Astrocyte (in vitro differentiated cells and primary cell): ENCODE results near the gene FLG2.

Experiments used
- CTCF ChIP-seq: IDR thresholded peaks from 2 replicates; pipeline ENCODE4 v1.5.1; 2011; ENCODE audit warnings: low read depth, mild to moderate bottlenecking, inconsistent platforms, low read length, moderate library complexity; ENCODE audit not compliant: insufficient read depth
- EZH2 ChIP-seq: IDR thresholded peaks from 2 replicates; pipeline ENCODE4 v1.6.1; 2012; ENCODE audit warnings: mild to moderate bottlenecking, low read length, inconsistent platforms; ENCODE audit not compliant: insufficient read depth

- TF ChIP-seq CTCF (no peak), EZH2 (no peak)
Measured at GRCh38 chr1:152397474-152397873, 37.7 kb upstream of the FLG2 start.
